NAMALWA (cell line): Measurements from ENCODE around the gene PARD6B.
A peak's percentile ranks its signal among the peaks of the same experiment; 100 is the strongest.

Source experiments
- DNase-seq: peaks from one replicate; pipeline ENCODE4 v3.0.0-alpha.2; 2015; ENCODE audit warnings: low spot score

The PARD6B gene

GRCh38 chr20:50724112-50724725, 7.2 kb upstream of the PARD6B start:
- DNase-seq, result no peak

- no peak for DNase-seq
Measured at GRCh38 chr20:50724851-50725723, 6.3 kb upstream of the PARD6B start.

- no peak for DNase-seq
Measured at GRCh38 chr20:50725724-50726005, 5.7 kb upstream of the PARD6B start.

GRCh38 chr20:50726955-50727791, 4.2 kb upstream of the PARD6B start:
- no peak for DNase-seq

GRCh38 chr20:50727792-50728485, 3.4 kb upstream of the PARD6B start:
- no peak for DNase-seq

- DNase-seq, result no peak
Measured at GRCh38 chr20:50728486-50728980, 2.8 kb upstream of the PARD6B start.

GRCh38 chr20:50728981-50729874, 2.2 kb upstream of the PARD6B start:
- DNase-seq, result no peak

GRCh38 chr20:50729901-50730764, 1.2 kb upstream of the PARD6B start:
- DNase-seq, result peak; percentile 21

- no peak for DNase-seq
Measured at GRCh38 chr20:50730765-50731054, 670 bp upstream of the PARD6B start.

GRCh38 chr20:50731930-50732690, 730 bp downstream of the PARD6B start:
- peak; percentile 45 for DNase-seq

GRCh38 chr20:50733644-50734349, 2.4 kb downstream of the PARD6B start:
- no peak for DNase-seq

- DNase-seq, result no peak
Measured at GRCh38 chr20:50734730-50735679, 3.6 kb downstream of the PARD6B start.

GRCh38 chr20:50735813-50736212, 4.4 kb downstream of the PARD6B start:
- DNase-seq, result no peak

- DNase-seq, result no peak
Measured at GRCh38 chr20:50737352-50737751, 6.0 kb downstream of the PARD6B start.

- no peak for DNase-seq
Measured at GRCh38 chr20:50743087-50743486, 11.7 kb downstream of the PARD6B start.

GRCh38 chr20:50744143-50744792, 12.9 kb downstream of the PARD6B start:
- DNase-seq, result no peak

GRCh38 chr20:50745634-50746137, 14.3 kb downstream of the PARD6B start:
- no peak for DNase-seq
